CD14-positive monocyte (primary cell): ENCODE data around the gene ITPR1. TPM values are rescaled to one million over a fixed set of nuclear protein-coding genes. Genes with fewer than 3 reads are reported as not detected.

Experiments used
- DNase-seq, 3 donors: peaks; one replicate each; pipeline ENCODE4 v3.0.0-alpha.2; 2011 to 2022
- H2AFZ ChIP-seq: 2 replicates; pipeline ENCODE4 v1.6.0; 2012; ENCODE audit warnings: mild to moderate bottlenecking, low read depth, low read length, inconsistent platforms; ENCODE audit not compliant: insufficient read depth, poor library complexity, severe bottlenecking
- H3K27ac ChIP-seq, 2 donors: 1 replicate in 1 of 2; 2 replicates in 1 of 2; pipeline ENCODE4 v1.5.1; 2012 to 2013; ENCODE audit warnings: low read length in 2 of 2, control low read depth in 1 of 2, inconsistent platforms in 1 of 2, low read depth in 1 of 2, mild to moderate bottlenecking in 1 of 2
- H3K27me3 ChIP-seq, 2 donors: one replicate each; pipeline versions ENCODE4 v1.6.0 to v1.6.1; 2011 to 2013; ENCODE audit warnings: low read length in 2 of 2; ENCODE audit not compliant: control insufficient read depth in 2 of 2, insufficient read depth in 2 of 2
- H3K36me3 ChIP-seq, 2 donors: replicated peaks in 1 of 2; 1 replicate in 1 of 2; 2 replicates in 1 of 2; pipeline versions ENCODE4 v1.5.1 to v1.6.1; 2012 to 2013; ENCODE audit warnings: low read length in 2 of 2, control low read depth in 1 of 2, inconsistent platforms in 1 of 2, mild to moderate bottlenecking in 1 of 2; ENCODE audit not compliant: insufficient read depth in 2 of 2, control insufficient read depth in 1 of 2
- H3K4me1 ChIP-seq, 2 donors: 1 replicate in 1 of 2; 2 replicates in 1 of 2; pipeline versions ENCODE4 v1.5.1 to v1.6.1; 2012 to 2013; ENCODE audit warnings: low read length in 2 of 2, control low read depth in 1 of 2, inconsistent platforms in 1 of 2, mild to moderate bottlenecking in 1 of 2, moderate library complexity in 1 of 2; ENCODE audit not compliant: insufficient read depth in 2 of 2, control insufficient read depth in 1 of 2
- H3K4me2 ChIP-seq: replicated peaks from 2 replicates; pipeline ENCODE3; 2012; ENCODE audit warnings: low read length, moderate library complexity, mild to moderate bottlenecking; ENCODE audit not compliant: poor library complexity, severe bottlenecking; ENCODE audit errors: extremely low read depth
- H3K4me3 ChIP-seq, 3 experiments: fragments of 200-600 bp in 1 of 3; sonication (generic) in 1 of 3; replicated peaks in 1 of 3; 1 replicate in 2 of 3; 2 replicates in 1 of 3; pipeline ENCODE4 v1.5.1; 2011 to 2013; ENCODE audit warnings: low read length in 3 of 3, mild to moderate bottlenecking in 3 of 3, control low read depth in 2 of 3, low read depth in 2 of 3, inconsistent platforms in 1 of 3, moderate library complexity in 1 of 3
- H3K79me2 ChIP-seq: 2 replicates; pipeline ENCODE4 v1.6.0; 2012; ENCODE audit warnings: mild to moderate bottlenecking, control low read depth, inconsistent platforms, low read length, moderate library complexity; ENCODE audit not compliant: insufficient read depth
- H3K9ac ChIP-seq: 2 replicates; pipeline ENCODE4 v1.6.0; 2017; ENCODE audit warnings: low read length, mild to moderate bottlenecking; ENCODE audit not compliant: insufficient read depth, poor library complexity, severe bottlenecking
- H3K9me3 ChIP-seq, 2 donors: replicated peaks in 1 of 2; 1 replicate in 1 of 2; 2 replicates in 1 of 2; pipeline versions ENCODE4 v1.5.1 to v1.6.1; 2012 to 2013; ENCODE audit warnings: low read length in 2 of 2, control low read depth in 1 of 2; ENCODE audit not compliant: control insufficient read depth in 1 of 2, insufficient read depth in 1 of 2
- H4K20me1 ChIP-seq: 2 replicates; pipeline ENCODE4 v1.6.0; 2012; ENCODE audit warnings: mild to moderate bottlenecking, low read length, control low read depth, moderate library complexity; ENCODE audit not compliant: insufficient read depth
- H3K27ac Mint-ChIP-seq, 7 donors: one replicate each; pipeline ENCODE4 v1.8.0; 2020; ENCODE audit warnings: mild to moderate bottlenecking in 7 of 7, mixed read lengths in 7 of 7, moderate library complexity in 6 of 7, inconsistent platforms in 2 of 7
- H3K27me3 Mint-ChIP-seq, 3 donors: one replicate each; pipeline ENCODE4 v1.8.0; 2021 to 2022; ENCODE audit warnings: low read depth in 3 of 3, mild to moderate bottlenecking in 3 of 3, mixed read lengths in 3 of 3, moderate library complexity in 3 of 3, inconsistent platforms in 1 of 3
- H3K36me3 Mint-ChIP-seq, 2 donors: one replicate each; pipeline ENCODE4 v1.8.0; 2020; ENCODE audit warnings: mixed read lengths in 2 of 2, inconsistent platforms in 1 of 2, mild to moderate bottlenecking in 1 of 2
- H3K4me1 Mint-ChIP-seq: one replicate; pipeline ENCODE4 v1.8.0; 2020; ENCODE audit warnings: mild to moderate bottlenecking, mixed read lengths
- H3K4me3 Mint-ChIP-seq, 2 donors: one replicate each; pipeline ENCODE4 v1.8.0; 2020; ENCODE audit warnings: mild to moderate bottlenecking in 2 of 2, mixed read lengths in 2 of 2, moderate library complexity in 1 of 2
- H3K9me3 Mint-ChIP-seq, 7 donors: one replicate each; pipeline ENCODE4 v1.8.0; 2020 to 2022; ENCODE audit warnings: mixed read lengths in 7 of 7, mild to moderate bottlenecking in 6 of 7, moderate library complexity in 6 of 7, inconsistent platforms in 2 of 7
- CTCF ChIP-seq: fragments of 200-600 bp; IDR thresholded peaks from one replicate; pipeline ENCODE4 v1.8.0; 2022; ENCODE audit warnings: antibody characterized with exemption, mild to moderate bottlenecking
- WGBS: methylation state at CpG from one replicate; pipeline ENCODE4 v1.1.5; 2013; ENCODE audit warnings: missing lambda C conversion rate; ENCODE audit not compliant: insufficient coverage; 5-methylcytosine and 5-hydroxymethylcytosine counted together
- intact Hi-C, 2 donors: fragments of 100-400 bp; cut with micrococcal nuclease; formaldehyde crosslinking; loops; one replicate each; pipeline versions ENCODE4 v1.15.0 to v1.15.1; 2023
- polyA plus RNA-seq, 3 donors: library from polyadenylated mRNA; depleted of rRNA in 1 of 3; unstranded in 2 of 3; stranded (reverse) in 1 of 3; fragments of 300-500 nt in 2 of 3; fragments of >200 nt in 1 of 3; fragmentation: Illumina TruSeq in 2 of 3; gene quantifications; 1 replicate in 2 of 3; 2 replicates in 1 of 3; pipeline ENCODE4 v1.2.3, GENCODE V29; 2012 to 2021

The ITPR1 gene
- polyA plus RNA-seq, 3 donors = 3.2 to 21.1 (median 7.1) TPM

- Mint-ChIP-seq H3K4me3 (no peak overlapping the region), H3K36me3 (peaks cover 44 to 62% of the 10 kb centered on the region in 2 donors), H3K27ac (peak overlapping the region in 1 of 7 donors; percentile 5), H3K9me3 (no peaks in the 10 kb centered on the region), H3K4me1 (peaks cover 25% of the 10 kb centered on the region), H3K27me3 (peaks cover 0 to 8% (median 0%) of the 10 kb centered on the region in 3 donors)
- no peak for DNase-seq
- H3K27me3 ChIP-seq = no peaks in the 10 kb centered on the region
- H4K20me1 ChIP-seq = no peaks in the 10 kb centered on the region
- intact Hi-C loops = no loop called here
- no peak overlapping the region for H3K27ac ChIP-seq
- no peak overlapping the region for H3K4me3 ChIP-seq
- peaks cover 31 to 63% of the 10 kb centered on the region in 2 donors for H3K36me3 ChIP-seq
- no peak overlapping the region for H3K4me2 ChIP-seq
- no peak for TF ChIP-seq CTCF
- H3K9ac ChIP-seq = no peak overlapping the region
- WGBS = 94% methylated on average over 7 of the region's 9 CpGs
- H2AFZ ChIP-seq = no peak overlapping the region
- peaks cover 13% of the 10 kb centered on the region in 2 donors for H3K4me1 ChIP-seq
- H3K79me2 ChIP-seq = no peaks in the 10 kb centered on the region
- no peaks in the 10 kb centered on the region for H3K9me3 ChIP-seq
These were observed 228.4 kb downstream of the ITPR1 start for GRCh38 chr3:4721511-4721911.

GRCh38 chr3:4722103-4722502 is 229.0 kb downstream of the ITPR1 start:
- Histone ChIP-seq H2AFZ (no peak overlapping the region), H3K79me2 (no peaks in the 10 kb centered on the region), H3K4me3 (no peak overlapping the region), H3K27me3 (no peaks in the 10 kb centered on the region), H3K27ac (peak overlapping the region in 1 of 2 donors; percentile 34), H3K36me3 (peaks cover 25 to 63% of the 10 kb centered on the region in 2 donors), H3K4me1 (peaks cover 13% of the 10 kb centered on the region in 2 donors), H3K4me2 (no peak overlapping the region), H4K20me1 (no peaks in the 10 kb centered on the region), H3K9ac (no peak overlapping the region), H3K9me3 (no peaks in the 10 kb centered on the region)
- no peak overlapping the region for H3K4me3 Mint-ChIP-seq
- peaks cover 25% of the 10 kb centered on the region for H3K4me1 Mint-ChIP-seq
- intact Hi-C loops = no loop called here
- H3K27ac Mint-ChIP-seq = peak overlapping the region in 1 of 7 donors; percentile 75
- no peaks in the 10 kb centered on the region for H3K9me3 Mint-ChIP-seq
- DNase-seq = peak in 1 of 3 donors; percentile 18
- 67% methylated on average over 1 of the region's 6 CpGs for WGBS
- H3K36me3 Mint-ChIP-seq = peaks cover 47 to 63% of the 10 kb centered on the region in 2 donors
- peaks cover 0 to 8% (median 0%) of the 10 kb centered on the region in 3 donors for H3K27me3 Mint-ChIP-seq
- TF ChIP-seq CTCF = peak; percentile 19
